NCI-H510A (cell line): ENCODE results near the gene TP53I11.

Experiments used
- DNase-seq: peaks from one replicate; lab custom pipeline; 2025; lab: John Stamatoyannopoulos, UW

The TP53I11 gene

GRCh38 chr11:44955015-44955738 lies 4.5 kb upstream of the TP53I11 start:
- DNase-seq, result no peak

- DNase-seq, result no peak
These were observed 3.6 kb upstream of the TP53I11 start for GRCh38 chr11:44954051-44954906.

- no peak for DNase-seq
These were observed 2.0 kb upstream of the TP53I11 start for GRCh38 chr11:44952500-44953260.

GRCh38 chr11:44952082-44952481 lies 1.4 kb upstream of the TP53I11 start:
- no peak for DNase-seq

- DNase-seq, result no peak
These were observed 555 bp downstream of the TP53I11 start for GRCh38 chr11:44950031-44950624.

GRCh38 chr11:44949160-44950030 lies 1.3 kb downstream of the TP53I11 start:
- DNase-seq, result no peak

- no peak for DNase-seq
These were observed 2.5 kb downstream of the TP53I11 start for GRCh38 chr11:44948155-44948554.

- no peak for DNase-seq
These were observed 3.6 kb downstream of the TP53I11 start for GRCh38 chr11:44947114-44947513.

- DNase-seq, result no peak
These were observed 4.4 kb downstream of the TP53I11 start for GRCh38 chr11:44946263-44946662.

GRCh38 chr11:44945666-44946065 lies 5.0 kb downstream of the TP53I11 start:
- no peak for DNase-seq

- DNase-seq, result no peak
These were observed 5.8 kb downstream of the TP53I11 start for GRCh38 chr11:44944853-44945235.

- DNase-seq, result no peak
These were observed 6.4 kb downstream of the TP53I11 start for GRCh38 chr11:44944181-44944852.

GRCh38 chr11:44943696-44944095 lies 7.0 kb downstream of the TP53I11 start:
- no peak for DNase-seq

GRCh38 chr11:44943118-44943517 lies 7.6 kb downstream of the TP53I11 start:
- no peak for DNase-seq

- no peak for DNase-seq
These were observed 8.4 kb downstream of the TP53I11 start for GRCh38 chr11:44942029-44942955.

- DNase-seq, result no peak
These were observed 9.2 kb downstream of the TP53I11 start for GRCh38 chr11:44941259-44942021.

- no peak for DNase-seq
These were observed 9.8 kb downstream of the TP53I11 start for GRCh38 chr11:44940835-44941234.

- no peak for DNase-seq
These were observed 10.3 kb downstream of the TP53I11 start for GRCh38 chr11:44940404-44940803.
